SU-DHL-6 (cell line): ENCODE results near the gene ONECUT1.

Experiments used
- H2AFZ ChIP-seq: fragments of 200-600 bp; sonication (generic); 2 replicates; pipeline ENCODE4 v1.6.1; 2014; ENCODE audit warnings: low read depth, mild to moderate bottlenecking, moderate library complexity, mixed read lengths, antibody characterized with exemption, low read length; ENCODE audit not compliant: severe bottlenecking
- H3F3A ChIP-seq: fragments of 200-600 bp; shearing (Covaris generic); 2 replicates; pipeline ENCODE4 v1.6.0; 2016; ENCODE audit warnings: antibody characterized with exemption, mild to moderate bottlenecking; ENCODE audit not compliant: insufficient read depth
- H3K27ac ChIP-seq: fragments of 200-600 bp; sonication (generic); 2 replicates; pipeline ENCODE4 v1.5.1; 2016; ENCODE audit warnings: low read depth, mild to moderate bottlenecking, low read length, moderate library complexity, mixed read lengths
- H3K27me3 ChIP-seq: fragments of 200-600 bp; sonication (generic), shearing (Covaris generic); 2 replicates; pipeline ENCODE4 v1.6.0; 2014; ENCODE audit warnings: mild to moderate bottlenecking, low read length
- H3K36me3 ChIP-seq: fragments of 200-600 bp; sonication (generic); 2 replicates; pipeline ENCODE4 v1.6.1; 2014; ENCODE audit warnings: mild to moderate bottlenecking, low read length, mixed read lengths
- H3K4me2 ChIP-seq: fragments of 300-600, 200-600 bp; shearing (Covaris generic), sonication (generic); 2 replicates; pipeline ENCODE4 v1.6.0; 2014; ENCODE audit warnings: low read length, low read depth, mild to moderate bottlenecking; ENCODE audit not compliant: poor library complexity, severe bottlenecking
- H3K4me3 ChIP-seq: fragments of 200-600 bp; sonication (generic); 2 replicates; pipeline ENCODE4 v1.5.1; 2014; ENCODE audit warnings: antibody characterized with exemption, low read length, mild to moderate bottlenecking, mixed read lengths; ENCODE audit not compliant: insufficient read depth, poor library complexity, severe bottlenecking
- H3K79me2 ChIP-seq: fragments of 200-600 bp; sonication (generic); 2 replicates; pipeline ENCODE4 v1.6.1; 2014; ENCODE audit warnings: mild to moderate bottlenecking, low read length, moderate library complexity; ENCODE audit not compliant: insufficient read depth
- H3K9ac ChIP-seq: fragments of 200-600 bp; sonication (generic); 2 replicates; pipeline ENCODE4 v1.7.0; 2014; ENCODE audit warnings: mild to moderate bottlenecking, low read length
- H3K9me2 ChIP-seq: fragments of 200-600 bp; sonication (generic); replicated peaks from 2 replicates; pipeline ENCODE4 v1.6.1; 2014; ENCODE audit warnings: low read length; ENCODE audit not compliant: insufficient read depth
- H3K9me3 ChIP-seq: fragments of 200-600 bp; sonication (generic); 2 replicates; pipeline ENCODE4 v1.6.1; 2014; ENCODE audit warnings: low read length, mixed read lengths; ENCODE audit not compliant: insufficient read depth
- H4K20me1 ChIP-seq: fragments of 200-600 bp; sonication (generic); 2 replicates; pipeline ENCODE4 v1.6.1; 2014; ENCODE audit warnings: low read depth, mild to moderate bottlenecking, antibody characterized with exemption, low read length, moderate library complexity, mixed read lengths
- CTCF ChIP-seq: fragments of 200-600 bp; sonication (generic); IDR thresholded peaks from one replicate; pipeline ENCODE4 v1.5.1; 2017; ENCODE audit warnings: antibody characterized with exemption, mild to moderate bottlenecking, low read length, moderate library complexity; ENCODE audit not compliant: insufficient read depth, poor library complexity, severe bottlenecking
- EZH2phosphoT487 ChIP-seq: fragments of 200-600 bp; sonication (generic), shearing (Covaris generic); conservative IDR thresholded peaks from 2 replicates; pipeline ENCODE4 v1.6.1; 2018; ENCODE audit warnings: mild to moderate bottlenecking, antibody characterized with exemption, low read length, moderate library complexity, mixed read lengths

Gene ONECUT1

GRCh38 chr15:52710708-52711389 lies 79.3 kb downstream of the ONECUT1 start:
- Histone ChIP-seq H3K9me3 (no peaks in the 10 kb centered on the region), H3K79me2 (no peaks in the 10 kb centered on the region), H4K20me1 (no peaks in the 10 kb centered on the region), H2AFZ (peak overlapping the region; percentile 79), H3K9ac (0 out of 2 replicates have a peak overlapping the region, but pooled peaks have one; percentile 58), H3K4me2 (no peak overlapping the region), H3K27ac (peak overlapping the region; percentile 82; the same call in 1 of the 2 replicates), H3K36me3 (no peaks in the 10 kb centered on the region), H3K9me2 (no peaks in the 10 kb centered on the region), H3K4me3 (no peak overlapping the region), H3F3A (peaks cover 3% of the 10 kb centered on the region; the same call in 1 of the 2 replicates), H3K27me3 (no peaks in the 10 kb centered on the region)
- no peak for TF ChIP-seq CTCF
- no peak for TF ChIP-seq EZH2phosphoT487

- H3K36me3 ChIP-seq: no peaks in the 10 kb centered on the region
- H4K20me1 ChIP-seq: no peaks in the 10 kb centered on the region
- no peaks in the 10 kb centered on the region for H3K9me3 ChIP-seq
- peak overlapping the region; percentile 82 for H3K27ac ChIP-seq
- peak overlapping the region; percentile 68 for H3K4me2 ChIP-seq
- peaks cover 3% of the 10 kb centered on the region; the same call in 1 of the 2 replicates for H3F3A ChIP-seq
- H3K4me3 ChIP-seq: no peak overlapping the region
- TF ChIP-seq EZH2phosphoT487 (no peak), CTCF (no peak)
- peak overlapping the region; percentile 58 for H3K9ac ChIP-seq
- no peaks in the 10 kb centered on the region for H3K9me2 ChIP-seq
- no peaks in the 10 kb centered on the region for H3K27me3 ChIP-seq
- H3K79me2 ChIP-seq: no peaks in the 10 kb centered on the region
- H2AFZ ChIP-seq: peak overlapping the region; percentile 79
These were observed 80.0 kb downstream of the ONECUT1 start for GRCh38 chr15:52710050-52710707.

GRCh38 chr15:52709187-52709981 lies 80.8 kb downstream of the ONECUT1 start:
- Histone ChIP-seq H3K79me2 (no peaks in the 10 kb centered on the region), H3K9ac (peak overlapping the region; percentile 58), H4K20me1 (no peaks in the 10 kb centered on the region), H3K27me3 (no peaks in the 10 kb centered on the region), H2AFZ (peak overlapping the region; percentile 79), H3K9me3 (no peaks in the 10 kb centered on the region), H3K4me3 (peak overlapping the region; percentile 62), H3K4me2 (peak overlapping the region; percentile 68), H3K27ac (peak overlapping the region; percentile 82), H3K36me3 (no peaks in the 10 kb centered on the region), H3F3A (peaks cover 3% of the 10 kb centered on the region; the same call in 1 of the 2 replicates), H3K9me2 (no peaks in the 10 kb centered on the region)
- TF ChIP-seq EZH2phosphoT487: no peak
- TF ChIP-seq CTCF: no peak
